ENCODE measurements around the gene HMGB2. TPM values are rescaled to one million over a fixed set of nuclear protein-coding genes. Genes with fewer than 3 reads are reported as not detected.

The HMGB2 gene
- polyA plus RNA-seq, 3 donors, result 25.7 to 165 (median 52.8) TPM

GRCh38 chr4:173343832-173344397 is 9.8 kb upstream of the HMGB2 start:
- H3K27ac ChIP-seq (ENCODE audit: low read depth, low read length), result no peak overlapping the region
- 74 to 83% (median 77%) methylated on average over 3 of the region's 3 CpGs for WGBS, 3 donors

GRCh38 chr4:173337463-173337862 is 3.3 kb upstream of the HMGB2 start:
- no peak overlapping the region for H3K27ac ChIP-seq (ENCODE audit: low read depth, low read length)
- WGBS, 3 donors, result 95 to 99% (median 96%) methylated on average over 2 of the region's 2 CpGs

- H3K27ac ChIP-seq (ENCODE audit: low read depth, low read length), result no peak overlapping the region
- WGBS, 3 donors, result 1 to 3% (median 2%) methylated on average over 48 to 52 of the region's 52 CpGs
Measured at GRCh38 chr4:173334891-173335752, 964 bp upstream of the HMGB2 start.

GRCh38 chr4:173333658-173334084 is 487 bp downstream of the HMGB2 start:
- no peak overlapping the region for H3K27ac ChIP-seq (ENCODE audit: low read depth, low read length)
- WGBS, 3 donors, result 0 to 1% (median 0%) methylated on average over 20 to 52 of the region's 53 CpGs

- WGBS, 3 donors, result 4 to 8% (median 7%) methylated on average over 21 of the region's 21 CpGs
- no peak overlapping the region for H3K27ac ChIP-seq (ENCODE audit: low read depth, low read length)
Measured at GRCh38 chr4:173332963-173333657, 1.0 kb downstream of the HMGB2 start.

GRCh38 chr4:173332021-173332487 is 2.1 kb downstream of the HMGB2 start:
- WGBS, 3 donors, result 19 to 61% (median 29%) methylated on average over 6 of the region's 6 CpGs
- no peak overlapping the region for H3K27ac ChIP-seq (ENCODE audit: low read depth, low read length)

GRCh38 chr4:173330590-173330989 is 3.6 kb downstream of the HMGB2 start:
- H3K27ac ChIP-seq (ENCODE audit: low read depth, low read length), result no peak overlapping the region
- 85 to 93% (median 90%) methylated on average over 2 of the region's 2 CpGs for WGBS, 3 donors

GRCh38 chr4:173328236-173328901 is 5.8 kb downstream of the HMGB2 start:
- H3K27ac ChIP-seq (ENCODE audit: low read depth, low read length), result no peak overlapping the region
- WGBS, 3 donors, result 89 to 94% (median 92%) methylated on average over 5 of the region's 5 CpGs

- WGBS, 3 donors, result 96 to 99% (median 99%) methylated on average over 5 of the region's 5 CpGs
- no peak overlapping the region for H3K27ac ChIP-seq (ENCODE audit: low read depth, low read length)
Measured at GRCh38 chr4:173325007-173325736, 9.0 kb downstream of the HMGB2 start.

GRCh38 chr4:173319696-173320095 is 14.5 kb downstream of the HMGB2 start:
- WGBS, 3 donors, result 87 to 91% (median 89%) methylated on average over 2 of the region's 2 CpGs
- no peak overlapping the region for H3K27ac ChIP-seq (ENCODE audit: low read depth, low read length)

GRCh38 chr4:173318648-173319211 is 15.4 kb downstream of the HMGB2 start:
- no peak overlapping the region for H3K27ac ChIP-seq (ENCODE audit: low read depth, low read length)
- 20 to 31% (median 27%) methylated on average over 3 of the region's 3 CpGs for WGBS, 3 donors

GRCh38 chr4:173318240-173318639 is 15.9 kb downstream of the HMGB2 start:
- no peak overlapping the region for H3K27ac ChIP-seq (ENCODE audit: low read depth, low read length)

GRCh38 chr4:173317004-173317403 is 17.2 kb downstream of the HMGB2 start:
- 76 to 85% (median 85%) methylated on average over 3 of the region's 3 CpGs for WGBS, 3 donors
- no peak overlapping the region for H3K27ac ChIP-seq (ENCODE audit: low read depth, low read length)

GRCh38 chr4:173316060-173316459 is 18.1 kb downstream of the HMGB2 start:
- WGBS, 3 donors, result 68 to 79% (median 70%) methylated on average over 2 of the region's 2 CpGs
- H3K27ac ChIP-seq (ENCODE audit: low read depth, low read length), result no peak overlapping the region

- H3K27ac ChIP-seq (ENCODE audit: low read depth, low read length), result no peak overlapping the region
- 72 to 87% (median 85%) methylated on average over 3 of the region's 3 CpGs for WGBS, 3 donors
Measured at GRCh38 chr4:173314715-173315114, 19.4 kb downstream of the HMGB2 start.

- 82 to 99% (median 87%) methylated on average over 4 of the region's 4 CpGs for WGBS, 3 donors
- no peak overlapping the region for H3K27ac ChIP-seq (ENCODE audit: low read depth, low read length)
Measured at GRCh38 chr4:173311368-173311767, 22.8 kb downstream of the HMGB2 start.

GRCh38 chr4:173307778-173308177 is 26.4 kb downstream of the HMGB2 start:
- WGBS, 3 donors, result 96 to 97% (median 97%) methylated on average over 3 of the region's 3 CpGs
- H3K27ac ChIP-seq (ENCODE audit: low read depth, low read length), result no peak overlapping the region
